ENCODE results near the gene B3GALNT1.

GRCh38 chr3:161139686-161140085 is 34.5 kb upstream of the B3GALNT1 start:
- TF ChIP-seq CTCF (conservative IDR thresholded peaks at IDR 0.05 in 1 of 2, IDR thresholded peaks at IDR 0.05 in 1 of 2; ENCODE audit: low read depth in 1 of 2, low read length in 2 of 2) (no peak), EZH2 (IDR thresholded peaks at IDR 0.05; ENCODE audit: low read length, missing control alignments) (no peak)
